Kidney (tissue), 14 donors: ENCODE results near the gene MTFMT. TPM values are rescaled to one million over a fixed set of nuclear protein-coding genes. Genes with fewer than 3 reads are reported as not detected.

Source experiments
- DNase-seq, 5 donors: peaks; one replicate each; pipeline ENCODE4 v3.0.0-alpha.2; 2013 to 2020
- FAIRE-seq: peaks from 2 replicates; lab custom pipeline; 2012; peaks lifted over from hg19 to GRCh38; lab: Jason Lieb, UNC
- H3K27ac ChIP-seq, 2 donors: one replicate each; pipeline ENCODE4 v1.7.0; 2013; ENCODE audit warnings: low read depth in 2 of 2, low read length in 2 of 2, inconsistent platforms in 1 of 2
- H3K27me3 ChIP-seq: one replicate; pipeline ENCODE4 v1.7.1; 2013; ENCODE audit warnings: low read length, inconsistent platforms; ENCODE audit not compliant: control insufficient read depth, insufficient read depth
- H3K36me3 ChIP-seq, 3 donors: one replicate each; pipeline versions ENCODE4 v1.7.0 to v1.7.1; 2013; ENCODE audit warnings: low read length in 3 of 3, control low read depth in 1 of 3, inconsistent platforms in 1 of 3; ENCODE audit not compliant: insufficient read depth in 3 of 3, control insufficient read depth in 2 of 3
- H3K4me1 ChIP-seq, 3 donors: one replicate each; pipeline versions ENCODE4 v1.7.0 to v1.7.1; 2013; ENCODE audit warnings: low read length in 3 of 3, inconsistent platforms in 1 of 3, low read depth in 1 of 3; ENCODE audit not compliant: control insufficient read depth in 2 of 3, insufficient read depth in 2 of 3
- H3K4me3 ChIP-seq, 3 donors: one replicate each; pipeline versions ENCODE4 v1.7.0 to v1.8.1; 2013; ENCODE audit warnings: low read length in 3 of 3, control low read depth in 1 of 3, inconsistent platforms in 1 of 3
- H3K9ac ChIP-seq, 3 donors: one replicate each; pipeline versions ENCODE4 v1.7.0 to v1.7.1; 2013; ENCODE audit warnings: low read length in 3 of 3, control low read depth in 1 of 3, inconsistent platforms in 1 of 3
- H3K9me3 ChIP-seq, 3 donors: one replicate each; pipeline versions ENCODE4 v1.7.0 to v1.7.1; 2013; ENCODE audit warnings: low read length in 3 of 3, control low read depth in 1 of 3, inconsistent platforms in 1 of 3; ENCODE audit not compliant: control insufficient read depth in 2 of 3, insufficient read depth in 1 of 3
- CTCF ChIP-seq: IDR thresholded peaks from 3 replicates; pipeline ENCODE4 v1.5.1; 2012; ENCODE audit warnings: mild to moderate bottlenecking, moderate library complexity, borderline replicate concordance; ENCODE audit not compliant: insufficient read depth; ENCODE audit errors: extremely low read depth
- intact Hi-C: fragments of 100-400 bp; cut with DNase I; formaldehyde crosslinking; loops from one replicate; pipeline ENCODE4 v1.11.1; 2022
- polyA plus RNA-seq: library from polyadenylated mRNA; stranded (reverse); fragments of 350-450 nt; fragmentation: Illumina TruSeq; extraction: RNeasy Lipid Tissue Mini Kit (QIAGEN cat#74804); gene quantifications from one replicate; pipeline ENCODE4 v1.2.3, GENCODE V29; 2014; ENCODE audit warnings: low read depth, low replicate concordance; ENCODE audit not compliant: insufficient read depth
- total RNA-seq: library from RNA; stranded (reverse); fragmentation: NEBNext Ultra II Directional; extraction: Animal tissue kit (Norgen Biotek cat#: 25700); gene quantifications from one replicate; pipeline ENCODE4 v1.2.1, GENCODE V29; 2021
- donor health status: control.
- donor health status: control.
- donor health status: control.
- donor health status: control.
- donor health status: control.
- donor health status: DM: yes; HTN: yes; CAD: no.
- donor health status: Normal renal cell carcinoma (clear cell type).

Gene MTFMT
- total and polyA plus RNA-seq, 2 donors from 2014 or later: 11.7 to 12.5 TPM

- Histone ChIP-seq H3K36me3 (no peaks in the 10 kb centered on the region), H3K4me3 (no peak overlapping the region), H3K4me1 (peaks cover 0 to 7% (median 3%) of the 10 kb centered on the region in 3 donors), H3K9me3 (no peaks in the 10 kb centered on the region), H3K9ac (no peak overlapping the region), H3K27me3 (no peaks in the 10 kb centered on the region), H3K27ac (no peak overlapping the region)
- DNase-seq (no peak), FAIRE-seq (no peak)
- no peak for TF ChIP-seq CTCF
- intact Hi-C loops: no loop called here
Observed at GRCh38 chr15:65072027-65072426, 42.6 kb upstream of the MTFMT start.

DNA sequence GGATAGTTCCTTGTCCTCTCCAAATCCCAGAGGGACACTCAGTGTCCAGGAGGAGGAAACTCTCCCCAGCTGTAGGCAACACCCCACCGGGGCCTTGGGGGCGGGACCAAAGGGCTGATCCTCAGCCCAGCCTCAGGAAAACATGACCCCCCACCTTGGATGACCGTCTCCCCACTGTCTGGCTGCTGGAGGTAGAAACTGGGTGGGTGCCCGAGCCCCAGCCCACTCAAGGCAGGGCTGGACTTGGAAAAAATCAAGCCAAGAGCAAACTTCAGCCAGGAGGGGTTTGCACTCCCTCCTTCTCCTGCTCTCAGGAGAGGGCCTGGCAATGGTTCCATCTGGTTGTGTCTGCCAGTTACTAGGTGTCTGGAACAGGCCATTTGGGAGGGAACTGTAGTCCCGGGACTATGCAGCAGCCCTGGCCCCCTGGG is 42.0 kb upstream of the MTFMT start:
- Histone ChIP-seq H3K9ac (no peak overlapping the region), H3K4me3 (no peak overlapping the region), H3K4me1 (peaks cover 0 to 7% (median 3%) of the 10 kb centered on the region in 3 donors), H3K27me3 (no peaks in the 10 kb centered on the region), H3K36me3 (no peaks in the 10 kb centered on the region), H3K9me3 (no peaks in the 10 kb centered on the region), H3K27ac (no peak overlapping the region)
- intact Hi-C loops: no loop called here
- no peak for FAIRE-seq
- no peak for DNase-seq
- no peak for TF ChIP-seq CTCF

- Histone ChIP-seq H3K4me1 (peaks cover 0 to 7% (median 3%) of the 10 kb centered on the region in 3 donors), H3K27ac (no peak overlapping the region), H3K36me3 (no peaks in the 10 kb centered on the region), H3K27me3 (no peaks in the 10 kb centered on the region), H3K9ac (no peak overlapping the region), H3K4me3 (no peak overlapping the region), H3K9me3 (no peaks in the 10 kb centered on the region)
- TF ChIP-seq CTCF: no peak
- DNase-seq (no peak), FAIRE-seq (no peak)
- intact Hi-C loops: no loop called here
Observed at GRCh38 chr15:65069779-65070546, 40.5 kb upstream of the MTFMT start.
